HG03378 (cell line): ENCODE results near the gene DDX10.
"Not testable (repeated sequence)": the region's sequence is repeated elsewhere in the genome, so short reads cannot be mapped to it uniquely, and the experiment has no call there.

ENCODE experiments used
- ATAC-seq: cut with Tn5 transposase; IDR thresholded peaks from one replicate; pipeline ENCODE4 v1.9.1; 2021; ENCODE audit warnings: mild to moderate bottlenecking, moderate library complexity; ENCODE audit not compliant: unreplicated experiment

The DDX10 gene

DNA sequence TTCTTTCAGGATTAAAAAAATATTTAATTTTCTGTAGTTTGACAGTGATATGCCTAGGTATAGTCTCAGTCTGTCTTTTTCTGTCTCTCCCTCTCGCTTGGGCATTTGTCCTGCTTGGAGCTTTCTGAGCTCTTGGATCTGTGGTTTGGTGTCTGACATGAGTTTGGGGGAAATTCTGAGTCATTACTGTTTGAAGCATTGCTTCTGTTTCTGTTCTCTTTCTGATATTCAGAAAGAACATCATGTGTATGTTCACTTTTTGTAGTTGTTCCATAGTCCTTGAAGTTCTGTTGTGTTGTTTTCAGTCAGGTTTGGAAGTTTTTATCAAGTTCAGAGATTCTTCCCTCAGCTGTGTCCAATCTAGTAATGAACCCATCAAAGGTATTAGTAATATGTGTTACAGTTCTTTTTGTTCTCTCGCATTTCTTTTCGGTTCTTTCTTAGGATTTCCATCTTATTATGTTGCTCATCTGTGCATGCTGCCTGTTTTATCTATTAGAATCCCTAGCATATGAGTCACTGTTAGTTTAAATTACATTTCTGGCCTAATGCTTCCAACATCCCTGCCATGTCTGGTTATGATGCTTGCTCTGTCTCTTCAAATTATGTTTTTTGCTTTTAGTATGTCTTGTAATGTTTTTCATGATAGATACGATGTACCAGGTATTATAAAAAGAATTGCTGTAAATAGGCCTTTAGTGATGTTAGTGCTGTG lies 48.4 kb downstream of the DDX10 start:
- no peak for ATAC-seq

DNA sequence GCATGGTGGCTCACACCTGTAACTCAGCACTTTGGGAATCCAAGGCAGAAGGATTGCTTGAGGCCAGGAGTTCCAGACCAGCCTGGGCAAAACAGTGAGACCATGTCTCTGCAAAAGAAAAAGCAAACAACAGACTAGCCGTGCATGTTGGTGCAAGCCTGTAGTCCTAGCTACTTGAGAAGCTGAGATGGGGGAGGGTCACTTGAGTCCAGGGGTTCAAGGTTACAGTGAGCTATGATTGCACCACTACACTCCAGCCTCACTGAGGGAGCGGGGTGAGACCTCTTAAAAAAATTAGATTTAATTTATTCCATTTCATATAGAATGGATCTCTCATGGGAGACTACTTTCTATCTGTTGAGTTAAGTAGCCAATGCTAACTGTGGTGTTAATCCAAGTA lies 50.4 kb downstream of the DDX10 start:
- ATAC-seq, result no peak

DNA sequence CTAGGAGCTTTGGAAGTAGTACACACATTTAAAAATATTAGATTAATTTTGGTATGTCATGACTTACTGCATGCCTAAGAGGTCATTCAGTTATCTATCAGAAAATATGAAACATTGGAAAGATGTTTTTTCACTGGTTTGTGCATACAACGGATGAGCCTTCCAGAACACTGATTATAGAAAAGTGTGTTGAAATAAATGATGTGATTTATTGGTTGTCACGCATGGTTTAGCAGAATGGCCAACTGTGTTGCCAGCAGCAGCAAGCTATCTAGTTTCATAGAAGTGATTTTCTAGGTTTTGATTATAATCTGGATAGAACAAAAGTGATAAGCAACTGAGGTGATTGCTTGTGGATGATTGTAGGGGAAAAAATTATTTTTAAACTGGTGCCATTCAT lies 53.6 kb downstream of the DDX10 start:
- no peak for ATAC-seq

- no peak for ATAC-seq
Measured at GRCh38 chr11:108724974-108725689, 60.3 kb downstream of the DDX10 start.

- no peak for ATAC-seq
Measured at GRCh38 chr11:108726077-108726800, 61.4 kb downstream of the DDX10 start.

- ATAC-seq, result peak; percentile 58
Measured at GRCh38 chr11:108727665-108728064, 62.8 kb downstream of the DDX10 start.

DNA sequence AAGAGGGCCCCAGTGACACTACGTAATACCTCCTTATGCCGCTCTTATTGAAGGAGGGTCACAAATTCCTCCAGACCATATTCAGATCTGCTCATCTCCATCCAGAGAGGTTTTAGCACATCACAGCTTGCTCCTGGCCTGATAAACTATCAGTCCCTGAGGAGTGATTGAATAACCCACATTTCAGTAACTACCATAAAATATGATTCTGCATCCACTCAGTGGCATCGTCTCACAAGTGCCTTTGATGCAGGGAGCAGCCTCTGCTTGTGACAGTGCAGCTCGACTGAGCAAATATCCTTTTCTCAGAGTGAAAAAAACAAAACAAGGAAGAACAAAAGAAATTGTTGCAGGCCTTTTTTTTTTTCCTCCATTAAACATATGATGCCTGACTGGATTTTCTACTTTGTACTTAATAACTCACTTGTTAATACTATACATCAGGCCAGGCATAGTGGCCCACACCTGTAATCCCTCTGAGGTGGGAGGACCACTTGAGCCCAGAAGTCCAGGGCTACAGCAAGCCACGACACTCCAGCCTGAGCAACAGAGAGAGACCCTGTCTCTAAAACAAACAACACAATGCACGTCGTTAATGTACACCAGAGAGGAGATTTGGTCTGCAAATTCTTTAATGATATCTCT lies 64.5 kb downstream of the DDX10 start:
- no peak for ATAC-seq

DNA sequence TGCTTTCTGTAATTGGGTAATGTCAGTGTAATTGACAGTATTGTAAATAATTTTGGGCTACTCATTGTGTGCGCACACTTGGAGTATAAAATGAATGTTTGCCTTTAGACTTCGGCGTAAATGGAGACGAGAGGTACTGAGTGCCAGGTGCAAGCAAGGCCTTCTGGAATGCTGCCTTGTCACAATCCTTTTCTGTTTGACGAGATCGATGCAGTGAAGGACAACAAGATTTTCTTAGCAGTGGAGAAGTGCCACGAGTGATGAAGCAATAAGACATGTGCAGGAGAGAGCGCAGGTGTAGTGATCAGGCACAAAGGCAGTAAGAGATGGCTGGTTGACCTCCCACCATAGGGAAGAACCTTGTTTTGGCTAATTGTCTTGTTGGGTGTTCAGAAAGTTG lies 67.5 kb downstream of the DDX10 start:
- no peak for ATAC-seq

GRCh38 chr11:108733479-108734116 lies 68.7 kb downstream of the DDX10 start:
- ATAC-seq, result peak; percentile 97

GRCh38 chr11:108734283-108734682 lies 69.4 kb downstream of the DDX10 start:
- ATAC-seq, result no peak

DNA sequence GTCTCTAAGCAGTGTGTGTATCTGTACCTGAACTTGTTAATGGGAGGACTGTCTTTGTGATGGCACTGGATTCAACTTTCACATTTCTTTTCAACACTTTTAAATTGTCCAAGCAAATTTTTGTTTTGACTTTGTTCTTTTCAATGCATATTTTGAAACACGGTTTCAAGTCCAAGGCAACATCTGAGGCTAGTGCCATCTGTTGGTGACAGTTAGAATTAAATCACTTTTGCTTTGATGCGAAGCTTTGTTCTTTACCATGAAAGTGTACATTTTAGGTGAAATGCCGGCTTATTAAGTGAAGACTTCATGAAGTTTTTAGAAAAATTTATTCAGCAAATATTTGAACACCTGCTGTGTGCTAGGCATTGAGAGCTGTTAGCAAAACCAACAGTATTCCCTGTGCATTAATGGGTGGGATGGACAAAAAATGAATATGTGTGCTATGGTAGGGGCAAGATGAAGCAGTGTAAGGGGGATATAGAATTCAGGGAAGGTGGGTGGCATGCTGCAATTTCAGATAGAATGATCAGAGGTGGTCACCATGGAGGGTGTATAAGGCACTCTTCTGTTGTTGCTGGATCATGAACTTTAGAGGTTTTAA lies 70.2 kb downstream of the DDX10 start:
- no peak for ATAC-seq

DNA sequence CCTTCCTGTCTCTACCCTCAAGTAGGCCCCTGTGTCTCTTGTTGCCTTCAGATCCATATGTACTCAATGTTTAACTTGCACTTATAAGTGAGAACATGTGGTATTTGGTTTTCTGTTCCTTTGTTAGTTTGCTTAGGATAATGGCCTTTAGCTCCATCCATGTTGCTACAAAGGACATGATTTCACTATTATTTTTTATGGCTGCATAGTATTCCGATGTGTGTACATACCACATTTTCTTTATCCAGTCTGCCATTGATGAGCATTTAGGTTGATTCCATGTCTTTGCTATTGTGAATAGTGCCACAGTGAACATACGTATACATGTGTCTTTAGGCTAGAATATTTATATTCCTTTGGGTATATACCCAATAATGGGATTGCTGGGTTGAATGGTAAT lies 75.3 kb downstream of the DDX10 start:
- ATAC-seq, result not testable (repeated sequence)

- ATAC-seq, result no peak
Measured at GRCh38 chr11:108743851-108744250, 79.0 kb downstream of the DDX10 start.

GRCh38 chr11:108748968-108749367 lies 84.1 kb downstream of the DDX10 start:
- ATAC-seq, result no peak

- ATAC-seq, result peak; percentile 58
Measured at GRCh38 chr11:108751444-108751843, 86.6 kb downstream of the DDX10 start.

- no peak for ATAC-seq
Measured at GRCh38 chr11:108752297-108752751, 87.5 kb downstream of the DDX10 start.

- ATAC-seq, result no peak
Measured at GRCh38 chr11:108754901-108755625, 90.2 kb downstream of the DDX10 start.

- no peak for ATAC-seq
Measured at GRCh38 chr11:108757630-108758029, 92.8 kb downstream of the DDX10 start.

DNA sequence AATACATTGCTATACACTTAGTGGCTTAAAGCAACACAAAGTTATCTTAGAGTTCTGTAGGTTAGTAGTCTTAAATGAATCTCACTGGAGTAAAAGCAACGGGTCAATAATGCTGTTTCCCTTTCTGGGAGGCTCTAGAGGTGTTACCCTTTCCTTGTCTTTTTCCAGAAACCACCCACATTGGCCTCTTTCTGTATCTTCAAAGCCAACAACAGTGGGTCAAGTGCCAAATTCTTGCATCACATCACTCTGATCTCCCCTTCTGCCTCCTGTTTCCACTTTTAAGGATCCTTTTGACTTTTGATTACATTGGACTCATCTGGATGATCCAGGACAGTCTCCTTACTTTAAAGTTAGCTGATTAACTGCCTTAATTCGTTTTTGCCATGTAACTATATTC lies 93.6 kb downstream of the DDX10 start:
- no peak for ATAC-seq
